LNCAP (cell line): ENCODE data around the gene NME8.

Experiments
- TF ChIP-seq, protein P1 (sequence below): fragments of 450-650 bp; IDR thresholded peaks from 2 replicates; pipeline ENCODE4 v1.5.1; 2017; ENCODE audit warnings: mild to moderate bottlenecking

NME8 gene

DNA sequence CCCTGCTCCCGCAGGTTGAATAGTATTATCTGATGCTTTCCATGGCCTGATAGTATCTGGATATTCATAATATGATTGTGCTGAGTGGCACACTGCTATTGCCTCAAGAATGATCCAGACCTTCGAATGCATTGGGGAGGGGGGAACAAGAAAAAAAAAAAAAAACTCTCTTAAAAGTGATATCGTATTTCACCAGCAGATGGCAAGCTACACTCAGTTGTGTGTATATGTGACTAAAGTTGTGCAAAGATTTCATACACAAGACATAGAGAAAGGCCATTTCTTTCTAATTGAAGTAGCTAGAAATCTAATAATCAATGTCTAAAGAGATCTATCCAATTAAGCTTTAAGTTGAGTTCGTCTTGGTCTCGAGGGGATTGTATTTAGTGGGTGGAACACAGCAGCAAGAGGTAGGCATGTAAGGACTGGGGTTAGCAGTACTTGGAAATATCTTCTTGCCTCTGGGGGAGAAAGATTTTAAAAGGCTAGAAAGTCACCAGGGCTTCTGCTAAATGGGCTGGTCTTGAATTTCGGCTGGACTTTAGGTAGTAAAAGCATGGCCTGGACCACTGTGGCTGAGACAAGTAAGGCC is 52.9 kb downstream of the NME8 start:
- TF ChIP-seq, protein P1, sequence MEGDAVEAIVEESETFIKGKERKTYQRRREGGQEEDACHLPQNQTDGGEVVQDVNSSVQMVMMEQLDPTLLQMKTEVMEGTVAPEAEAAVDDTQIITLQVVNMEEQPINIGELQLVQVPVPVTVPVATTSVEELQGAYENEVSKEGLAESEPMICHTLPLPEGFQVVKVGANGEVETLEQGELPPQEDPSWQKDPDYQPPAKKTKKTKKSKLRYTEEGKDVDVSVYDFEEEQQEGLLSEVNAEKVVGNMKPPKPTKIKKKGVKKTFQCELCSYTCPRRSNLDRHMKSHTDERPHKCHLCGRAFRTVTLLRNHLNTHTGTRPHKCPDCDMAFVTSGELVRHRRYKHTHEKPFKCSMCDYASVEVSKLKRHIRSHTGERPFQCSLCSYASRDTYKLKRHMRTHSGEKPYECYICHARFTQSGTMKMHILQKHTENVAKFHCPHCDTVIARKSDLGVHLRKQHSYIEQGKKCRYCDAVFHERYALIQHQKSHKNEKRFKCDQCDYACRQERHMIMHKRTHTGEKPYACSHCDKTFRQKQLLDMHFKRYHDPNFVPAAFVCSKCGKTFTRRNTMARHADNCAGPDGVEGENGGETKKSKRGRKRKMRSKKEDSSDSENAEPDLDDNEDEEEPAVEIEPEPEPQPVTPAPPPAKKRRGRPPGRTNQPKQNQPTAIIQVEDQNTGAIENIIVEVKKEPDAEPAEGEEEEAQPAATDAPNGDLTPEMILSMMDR = peak; percentile 80

DNA sequence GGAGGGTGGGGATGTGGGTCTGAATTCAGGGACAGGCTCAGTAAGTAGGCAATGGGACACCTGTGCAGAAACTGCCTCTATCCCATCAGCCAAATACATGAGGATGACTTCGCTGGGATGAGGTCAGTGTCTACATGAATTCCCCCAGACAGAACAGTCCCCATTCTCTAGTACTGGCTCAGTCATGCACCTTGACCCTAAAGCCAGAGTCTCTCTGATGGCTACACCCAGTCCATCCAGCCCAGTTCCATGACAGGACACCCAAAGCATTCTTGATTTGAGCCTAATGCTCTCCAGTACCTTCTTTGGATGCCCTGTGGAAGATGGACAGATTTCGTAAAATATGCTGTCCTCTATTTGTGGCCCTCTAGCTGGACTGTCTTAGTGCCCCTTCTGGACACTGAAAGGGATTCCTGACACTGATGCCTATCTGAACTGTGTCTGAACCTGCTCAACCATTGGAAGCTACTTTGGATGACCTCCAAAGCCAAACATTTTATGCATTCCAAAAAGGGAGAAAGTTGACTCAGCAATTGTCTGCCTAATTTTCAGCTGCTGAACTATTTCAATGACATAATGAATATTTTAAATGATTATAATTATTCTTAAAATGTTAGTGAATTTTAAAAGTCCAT is 53.6 kb downstream of the NME8 start:
- TF ChIP-seq, protein P1 = no peak

DNA sequence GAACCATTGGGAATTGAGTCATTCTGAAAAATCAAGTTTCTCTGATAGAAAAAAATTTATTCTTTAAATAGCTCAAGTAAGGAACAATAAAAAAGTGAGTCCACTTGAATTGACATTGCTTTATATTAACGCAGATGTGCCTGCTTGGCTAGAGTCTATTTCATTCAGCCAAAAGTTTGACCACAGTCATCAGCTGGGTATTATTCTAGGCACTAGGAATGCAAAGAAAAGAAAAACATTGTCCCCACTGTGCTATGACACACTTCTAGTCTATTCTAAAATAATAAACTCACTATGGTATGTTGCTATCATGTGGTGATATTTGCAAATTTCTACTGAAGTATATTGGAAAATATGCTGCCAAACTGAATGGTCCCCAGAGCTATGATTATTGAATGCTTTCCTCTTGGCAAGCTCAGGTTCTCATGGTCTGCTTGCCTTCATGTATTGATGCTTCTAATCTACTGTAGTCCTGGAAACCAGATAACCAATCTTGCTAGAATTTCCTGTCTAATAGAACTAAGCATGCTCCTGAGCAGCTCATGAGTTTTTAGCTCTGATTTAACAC is 59.9 kb downstream of the NME8 start:
- TF ChIP-seq, protein P1 = no peak

DNA sequence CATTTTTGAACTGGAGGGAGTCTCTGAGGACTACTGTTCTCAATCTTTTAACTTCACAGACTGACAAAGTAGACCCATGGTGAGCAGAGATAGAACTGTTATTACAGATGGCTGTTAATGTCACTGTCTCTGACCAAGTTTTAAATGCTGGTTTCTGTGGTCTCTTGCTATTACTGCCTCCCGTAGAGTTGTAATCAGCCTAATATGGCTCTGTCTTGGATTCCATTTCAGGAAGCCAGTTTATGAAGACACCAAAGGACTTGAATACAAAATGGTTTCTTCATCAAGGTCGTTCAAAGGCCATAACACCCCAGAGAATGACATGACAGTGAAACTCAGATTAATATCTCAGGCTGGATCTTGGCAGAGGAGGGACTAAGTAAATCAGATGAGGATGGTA is 64.4 kb downstream of the NME8 start:
- TF ChIP-seq, protein P1 = no peak

DNA sequence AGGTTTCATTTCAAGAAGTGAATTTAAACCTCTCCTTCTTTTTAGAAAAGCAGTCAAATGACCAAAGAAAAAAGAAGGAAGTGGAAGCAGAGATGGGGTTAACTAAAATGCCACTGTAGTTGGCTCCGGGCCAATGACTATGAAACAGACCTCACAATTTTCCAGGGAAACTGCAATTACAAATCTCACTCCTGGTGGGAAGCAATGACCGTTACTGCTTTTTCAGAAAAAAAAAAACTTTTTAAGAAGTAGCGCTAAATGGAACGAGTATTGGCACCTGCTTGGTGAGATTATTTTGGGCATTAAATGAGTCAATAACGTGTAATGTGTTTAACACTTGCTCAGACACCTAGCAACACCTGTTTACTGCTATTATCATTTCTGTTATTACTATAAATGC is 67.0 kb downstream of the NME8 start:
- TF ChIP-seq, protein P1 = no peak

DNA sequence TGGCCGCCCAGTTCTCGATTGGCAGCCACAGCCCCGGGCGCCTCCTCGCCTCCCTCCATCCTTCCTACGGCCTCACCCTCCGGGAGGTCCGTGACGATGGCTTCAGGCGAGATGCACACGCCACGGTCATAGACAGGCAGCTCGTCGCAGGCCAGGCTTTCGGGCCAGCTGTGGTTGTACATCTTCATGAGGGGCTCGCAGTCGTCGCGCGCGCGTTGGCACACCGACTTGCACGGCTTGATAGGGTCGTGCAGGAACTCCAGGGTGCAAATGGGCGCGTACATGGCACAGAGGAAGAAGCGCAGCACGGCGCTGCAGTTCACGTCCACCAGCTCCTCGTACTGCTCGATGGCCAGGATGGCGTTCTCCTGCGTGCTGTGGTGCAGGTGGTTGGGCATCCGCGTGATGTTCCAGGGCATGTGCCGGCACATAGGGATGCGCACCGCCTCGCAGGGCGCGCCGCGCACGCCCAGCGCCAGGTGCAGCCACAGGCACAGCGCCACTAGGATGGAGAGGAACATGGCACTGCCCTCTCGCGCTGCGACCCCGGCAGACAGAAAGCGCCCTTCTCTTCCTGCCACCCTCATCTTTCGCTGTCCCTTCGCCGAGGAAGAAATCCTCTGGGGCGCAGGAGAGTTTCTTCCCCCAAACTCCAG is 67.7 kb downstream of the NME8 start:
- TF ChIP-seq, protein P1 = no peak

DNA sequence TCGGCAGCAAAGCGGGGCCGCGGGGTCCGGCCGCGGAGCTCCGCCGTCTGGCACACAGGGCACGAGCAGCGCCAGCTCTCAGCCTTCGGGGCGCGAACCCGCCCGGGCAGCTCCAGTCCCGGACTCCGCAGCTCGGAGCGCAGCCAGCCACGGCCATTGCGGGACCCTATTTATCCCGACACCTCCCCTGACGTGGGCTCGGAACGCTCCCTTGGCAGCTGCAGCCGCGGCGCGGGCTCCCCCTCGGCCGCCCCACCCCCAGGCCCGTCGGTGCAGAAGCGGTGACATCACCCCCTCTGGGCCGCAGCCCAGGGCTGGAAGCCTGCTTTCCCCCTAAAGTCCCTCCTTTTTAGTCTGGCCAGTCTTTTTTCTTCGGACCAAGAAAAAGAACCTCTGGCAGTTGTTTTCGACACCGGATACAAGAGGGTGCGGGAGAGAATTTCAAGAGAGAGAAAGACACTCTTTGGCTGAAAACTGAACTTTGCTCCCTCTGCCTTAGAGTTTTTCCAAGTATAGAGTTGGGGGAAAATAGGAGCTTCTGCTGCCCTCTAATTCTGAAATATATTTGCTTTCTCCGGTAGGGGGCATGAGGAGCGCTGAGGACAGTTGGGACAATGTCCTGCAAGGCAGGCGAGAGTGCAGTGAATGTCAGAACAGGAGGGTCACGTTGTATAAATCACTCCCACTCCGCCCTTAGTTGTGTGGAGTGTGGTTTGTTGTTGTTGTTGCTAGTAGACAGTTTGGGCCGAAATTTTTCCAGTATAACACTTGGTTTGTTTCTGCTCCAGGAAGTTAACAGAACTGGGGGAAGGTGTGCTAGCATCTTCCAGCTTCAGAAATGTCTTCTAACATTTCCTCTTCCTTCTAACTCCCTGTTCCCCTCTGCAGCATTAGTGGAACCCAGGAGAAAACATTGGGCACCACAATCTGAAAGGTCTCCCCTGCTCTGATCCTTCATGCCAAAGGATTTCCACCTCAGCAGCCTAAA is 68.6 kb downstream of the NME8 start, which contains the start of gene SFRP4:
SFRP4 (minus strand) TSS at position 145 of the 988 bp plus-strand sequence. CDS start 280 bp downstream, outside the sequence.
- TF ChIP-seq, protein P1 = peak; percentile 73
